Transverse colon (tissue), 4 donors: Measurements from ENCODE around the gene HDAC1. TPM values are rescaled to one million over a fixed set of nuclear protein-coding genes. Genes with fewer than 3 reads are reported as not detected.

ENCODE experiments used
- DNase-seq: peaks from one replicate; pipeline ENCODE4 v3.0.0-alpha.2; 2019
- H3K27ac ChIP-seq, 4 donors: fragments of 200-600 bp; sonication (generic); 2 replicates each; pipeline ENCODE4 v1.5.1; 2016 to 2018; ENCODE audit warnings: inconsistent platforms in 4 of 4
- H3K27me3 ChIP-seq: fragments of 200-600 bp; sonication (generic); 2 replicates; pipeline ENCODE4 v1.5.1; 2017; ENCODE audit warnings: inconsistent platforms
- H3K36me3 ChIP-seq, 4 donors: fragments of 200-600 bp; sonication (generic); 2 replicates each; pipeline ENCODE4 v1.5.1; 2017 to 2019; ENCODE audit warnings: inconsistent platforms in 4 of 4
- H3K4me1 ChIP-seq, 4 donors: fragments of 200-600 bp; sonication (generic); 2 replicates each; pipeline ENCODE4 v1.5.1; 2017 to 2020; ENCODE audit warnings: inconsistent platforms in 4 of 4
- H3K4me3 ChIP-seq, 4 donors: fragments of 200-600 bp; sonication (generic); 1 replicate in 1 of 4; 2 replicates in 3 of 4; pipeline versions ENCODE4 v1.5.1 to v1.6.1; 2017 to 2019; ENCODE audit warnings: inconsistent platforms in 4 of 4
- H3K9me3 ChIP-seq, 2 donors: fragments of 200-600 bp; sonication (generic); 2 replicates each; pipeline ENCODE4 v1.5.1; 2017 to 2019; ENCODE audit warnings: inconsistent platforms in 2 of 2
- EP300 ChIP-seq: sonication (generic); formaldehyde crosslinking; IDR thresholded peaks from one replicate; pipeline ENCODE4 v1.6.1; 2017; ENCODE audit warnings: antibody characterized with exemption, low read depth
- POLR2A ChIP-seq: fragments of 450-650 bp; IDR thresholded peaks from one replicate; pipeline ENCODE4 v1.6.1; 2016; ENCODE audit warnings: antibody characterized with exemption, mild to moderate bottlenecking, moderate library complexity
- POLR2AphosphoS5 ChIP-seq, 3 donors: sonication (generic); formaldehyde crosslinking; IDR thresholded peaks; one replicate each; pipeline ENCODE4 v1.6.1; 2016; ENCODE audit warnings: antibody characterized with exemption in 3 of 3
- WGBS, 2 donors: methylation state at CpG; one replicate each; pipeline ENCODE4 v1.1.5; 2018; ENCODE audit warnings: low coverage in 1 of 2; 5-methylcytosine and 5-hydroxymethylcytosine counted together
- in situ Hi-C, 4 donors: fragments of 200-750 bp; cut with MboI; loops; one replicate each; pipeline versions ENCODE4 v1.15.0 to v1.15.1; 2017; ENCODE audit warnings: low sequenced_read_pairs in 3 of 4, low pct_ligation_motif_present in 1 of 4, low pct_unique_long_range_greater_than_20kb in 1 of 4
- intact Hi-C: fragments of 100-400 bp; cut with DNase I; formaldehyde crosslinking; loops from one replicate; pipeline ENCODE4 v1.15.1; 2023; ENCODE audit warnings: low total_unique reads
- total RNA-seq, 4 donors: library from RNA; depleted of rRNA; stranded (reverse); fragments of >200 nt; gene quantifications; one replicate each; pipeline ENCODE4 v1.1.0, GENCODE V29; 2016
- TF ChIP-seq, protein P1 (sequence below), 5 experiments: fragments of 200-600 bp in 3 of 5; fragments of 450-650 bp in 2 of 5; sonication (generic) in 3 of 5; IDR thresholded peaks; 1 replicate in 2 of 5; 2 replicates in 3 of 5; pipeline ENCODE4 v1.5.1; 2016 to 2017; ENCODE audit warnings: antibody characterized with exemption in 5 of 5, inconsistent platforms in 3 of 5, mild to moderate bottlenecking in 2 of 5, moderate library complexity in 1 of 5

The HDAC1 gene
- total RNA-seq, 4 donors from 2014 or later = 85.2 to 218 (median 174) TPM

DNA sequence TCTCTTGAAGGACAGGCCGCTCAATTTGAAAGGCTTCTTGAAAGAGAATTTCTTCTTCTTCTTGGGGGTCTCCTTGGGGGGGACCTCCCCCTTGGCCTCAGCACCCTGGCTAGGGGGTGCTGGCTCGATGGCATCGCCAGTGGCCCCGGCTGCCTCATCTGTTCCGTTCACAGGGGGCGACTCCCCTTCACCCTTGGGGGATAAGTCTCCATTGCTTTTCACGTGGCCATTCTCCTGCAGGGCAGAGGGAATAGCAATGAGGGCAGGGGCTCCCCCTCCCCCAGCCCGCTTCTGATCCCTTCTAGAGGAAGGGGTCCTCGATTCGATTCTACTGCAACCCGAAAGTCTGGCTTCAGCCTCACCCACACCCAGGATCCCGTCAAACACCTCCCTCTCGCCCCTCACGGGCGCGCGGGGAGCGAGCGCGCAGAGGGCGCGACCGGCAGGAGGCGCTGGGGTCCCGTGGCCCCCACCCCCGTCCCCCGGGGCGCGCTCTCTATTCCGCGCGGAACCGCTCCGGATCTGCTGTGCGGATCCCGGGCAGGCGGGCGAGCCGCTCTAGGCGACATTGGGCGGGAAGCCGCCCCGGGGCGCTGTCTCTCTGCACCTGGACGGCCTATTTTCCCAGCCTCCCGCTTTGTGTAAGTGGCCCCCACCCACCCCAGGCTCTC is 43.1 kb downstream of the HDAC1 start:
- peaks cover 16 to 61% (median 43%) of the 10 kb centered on the region in 4 donors for H3K4me1 ChIP-seq
- H3K9me3 ChIP-seq = no peaks in the 10 kb centered on the region
- peak overlapping the region; percentile 87 to 93 (median 90) for H3K4me3 ChIP-seq
- 2% methylated on average over 45 of the region's 46 CpGs; no CpG with 5 or more reads in 1 of the 2 donors for WGBS, 2 donors
- TF ChIP-seq, protein P1, sequence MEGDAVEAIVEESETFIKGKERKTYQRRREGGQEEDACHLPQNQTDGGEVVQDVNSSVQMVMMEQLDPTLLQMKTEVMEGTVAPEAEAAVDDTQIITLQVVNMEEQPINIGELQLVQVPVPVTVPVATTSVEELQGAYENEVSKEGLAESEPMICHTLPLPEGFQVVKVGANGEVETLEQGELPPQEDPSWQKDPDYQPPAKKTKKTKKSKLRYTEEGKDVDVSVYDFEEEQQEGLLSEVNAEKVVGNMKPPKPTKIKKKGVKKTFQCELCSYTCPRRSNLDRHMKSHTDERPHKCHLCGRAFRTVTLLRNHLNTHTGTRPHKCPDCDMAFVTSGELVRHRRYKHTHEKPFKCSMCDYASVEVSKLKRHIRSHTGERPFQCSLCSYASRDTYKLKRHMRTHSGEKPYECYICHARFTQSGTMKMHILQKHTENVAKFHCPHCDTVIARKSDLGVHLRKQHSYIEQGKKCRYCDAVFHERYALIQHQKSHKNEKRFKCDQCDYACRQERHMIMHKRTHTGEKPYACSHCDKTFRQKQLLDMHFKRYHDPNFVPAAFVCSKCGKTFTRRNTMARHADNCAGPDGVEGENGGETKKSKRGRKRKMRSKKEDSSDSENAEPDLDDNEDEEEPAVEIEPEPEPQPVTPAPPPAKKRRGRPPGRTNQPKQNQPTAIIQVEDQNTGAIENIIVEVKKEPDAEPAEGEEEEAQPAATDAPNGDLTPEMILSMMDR (IDR thresholded peaks at IDR 0.05) = peak; percentile 58 to 83 (median 77)
- TF ChIP-seq EP300 = no peak
- TF ChIP-seq POLR2AphosphoS5 (IDR thresholded peaks at IDR 0.05) = peak in 1 of 3 donors; percentile 22
- TF ChIP-seq POLR2A = no peak
- peak overlapping the region; percentile 84 to 91 (median 86) for H3K27ac ChIP-seq
- in situ Hi-C loops = no loop called here
- peak; percentile 65 for DNase-seq
- no peaks in the 10 kb centered on the region for H3K27me3 ChIP-seq
- intact Hi-C loops = no loop called here
- peaks cover 0 to 15% (median 4%) of the 10 kb centered on the region in 4 donors for H3K36me3 ChIP-seq

DNA sequence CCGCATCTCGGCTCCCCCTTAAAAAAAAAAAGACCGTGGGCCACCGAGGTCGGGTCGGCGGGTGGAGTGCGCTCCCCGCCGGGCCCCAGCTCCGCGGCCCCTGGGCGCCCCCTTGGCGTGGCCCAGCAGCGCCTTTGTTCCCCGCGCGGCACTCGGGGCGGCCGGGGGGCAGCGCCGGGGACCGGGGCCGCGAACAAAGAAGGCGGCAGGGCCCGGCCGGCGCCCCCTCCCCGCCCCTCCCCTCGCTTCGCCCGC is 43.6 kb downstream of the HDAC1 start:
- peak overlapping the region; percentile 84 to 91 (median 86) for H3K27ac ChIP-seq
- intact Hi-C loops = no loop called here
- in situ Hi-C loops = no loop called here
- peaks cover 0 to 15% (median 4%) of the 10 kb centered on the region in 4 donors for H3K36me3 ChIP-seq
- H3K9me3 ChIP-seq = no peaks in the 10 kb centered on the region
- H3K4me3 ChIP-seq = peak overlapping the region; percentile 87 to 93 (median 90)
- 0% methylated on average over 6 of the region's 34 CpGs; no CpG with 5 or more reads in 1 of the 2 donors for WGBS, 2 donors
- peaks cover 16 to 61% (median 43%) of the 10 kb centered on the region in 4 donors for H3K4me1 ChIP-seq
- H3K27me3 ChIP-seq = no peaks in the 10 kb centered on the region
- no peak for DNase-seq
- TF ChIP-seq POLR2AphosphoS5 (IDR thresholded peaks at IDR 0.05) = no peak
- TF ChIP-seq, protein P1 (IDR thresholded peaks at IDR 0.05) = no peak
- no peak for TF ChIP-seq EP300
- TF ChIP-seq POLR2A = no peak

DNA sequence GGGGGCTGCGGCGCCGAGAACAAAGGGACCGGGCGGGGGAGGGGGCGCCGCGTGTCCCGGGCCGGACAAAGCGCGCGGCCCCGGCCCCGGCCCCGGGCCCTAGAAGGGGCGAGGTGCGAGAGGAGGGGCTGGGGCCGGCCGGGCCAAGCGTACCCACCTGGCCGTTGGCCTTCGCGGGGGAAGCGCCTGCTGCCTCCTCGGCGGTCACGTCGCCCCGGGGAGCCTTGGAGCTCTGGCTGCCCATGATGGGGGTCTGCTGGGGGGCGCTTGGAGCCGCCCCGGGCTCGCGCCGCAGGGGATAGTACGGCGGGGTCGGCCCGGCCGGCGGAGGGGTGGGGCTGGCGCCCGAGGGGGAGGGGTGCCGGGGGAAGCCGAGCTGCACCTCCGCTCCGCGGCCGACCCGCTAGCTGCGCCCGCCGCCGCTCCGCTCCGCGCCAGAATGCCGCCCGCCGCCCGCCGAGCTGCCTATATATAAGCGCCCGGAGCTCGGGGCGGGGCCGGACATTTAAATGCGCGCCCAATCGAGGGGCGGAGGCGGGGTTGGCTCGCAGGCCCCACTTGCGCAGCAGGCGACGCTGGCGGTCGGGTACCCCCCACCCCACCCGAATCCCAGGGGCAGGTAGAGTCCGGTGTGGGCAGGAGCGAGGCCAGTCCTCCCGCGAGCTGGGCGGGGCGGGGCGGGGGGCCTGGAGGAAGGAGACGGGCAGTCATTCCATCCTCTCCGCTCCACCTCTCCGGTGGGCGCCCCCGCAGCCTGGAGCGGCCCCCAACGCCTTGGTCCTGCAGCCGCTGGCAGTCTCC is 44.1 kb downstream of the HDAC1 start, which contains the start of gene MARCKSL1:
MARCKSL1 (minus strand) TSS at position 444 of the 801 bp plus-strand sequence; CDS start at position 244, 200 bp downstream.
- peak within 1 kb of the TSS; percentile 87 to 93 (median 90) for H3K4me3 ChIP-seq
- in situ Hi-C loops (no loop called here), intact Hi-C loops (no loop called here)
- WGBS, 2 donors = 3% methylated on average over 46 of the region's 95 CpGs; no CpG with 5 or more reads in 1 of the 2 donors
- peaks cover 16 to 61% (median 43%) of the 10 kb centered on the region in 4 donors for H3K4me1 ChIP-seq
- H3K9me3 ChIP-seq = no peaks in the 10 kb centered on the region
- peak within 1 kb of the TSS; percentile 84 to 91 (median 86) for H3K27ac ChIP-seq
- peaks cover 0 to 11% (median 4%) of the 10 kb centered on the region in 4 donors for H3K36me3 ChIP-seq
- TF ChIP-seq POLR2AphosphoS5 (IDR thresholded peaks at IDR 0.05) = peak; percentile 84 to 97 (median 97)
- peak; percentile 89 for TF ChIP-seq POLR2A
- TF ChIP-seq, protein P1 (IDR thresholded peaks at IDR 0.05) = no peak
- DNase-seq = peak; percentile 88
- no peaks in the 10 kb centered on the region for H3K27me3 ChIP-seq

DNA sequence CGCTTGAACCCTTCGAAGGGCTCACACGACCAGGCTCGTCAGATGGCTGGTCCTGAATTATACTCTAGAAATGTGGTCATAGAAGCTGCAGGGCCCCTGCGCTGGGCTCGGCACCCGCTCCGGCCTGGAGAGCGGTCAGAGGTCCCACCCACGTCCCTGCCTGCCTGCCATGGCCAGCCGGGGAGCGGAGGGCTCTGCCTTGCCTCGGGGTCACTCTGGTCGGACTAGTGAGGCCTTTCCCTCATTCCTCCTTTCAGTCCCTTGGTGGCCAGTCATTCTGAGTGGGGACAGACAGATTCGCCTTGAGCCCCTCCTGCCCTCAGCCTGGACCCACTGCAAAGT is 44.7 kb downstream of the HDAC1 start:
- peak; percentile 15 for DNase-seq
- TF ChIP-seq, protein P1 (IDR thresholded peaks at IDR 0.05) = no peak
- no peak for TF ChIP-seq POLR2A
- no peak for TF ChIP-seq EP300
- TF ChIP-seq POLR2AphosphoS5 (IDR thresholded peaks at IDR 0.05) = no peak
- no peaks in the 10 kb centered on the region for H3K27me3 ChIP-seq
- in situ Hi-C loops = no loop called here
- H3K36me3 ChIP-seq = peaks cover 0 to 8% (median 4%) of the 10 kb centered on the region in 4 donors
- intact Hi-C loops = no loop called here
- WGBS, 2 donors = 41% methylated on average over 15 of the region's 15 CpGs; no CpG with 5 or more reads in 1 of the 2 donors
- H3K4me1 ChIP-seq = peaks cover 16 to 61% (median 43%) of the 10 kb centered on the region in 4 donors
- H3K27ac ChIP-seq = peak overlapping the region; percentile 84 to 91 (median 86)
- peak overlapping the region; percentile 87 to 93 (median 90) for H3K4me3 ChIP-seq
- no peaks in the 10 kb centered on the region for H3K9me3 ChIP-seq
